ENCODE data around the gene GMPR. TPM values are rescaled to one million over a fixed set of nuclear protein-coding genes. Genes with fewer than 3 reads are reported as not detected.
A peak's percentile ranks its signal among the peaks of the same experiment; 100 is the strongest.

Gene GMPR
- polyA plus RNA-seq, 1 experiment: 8.6 TPM

DNA sequence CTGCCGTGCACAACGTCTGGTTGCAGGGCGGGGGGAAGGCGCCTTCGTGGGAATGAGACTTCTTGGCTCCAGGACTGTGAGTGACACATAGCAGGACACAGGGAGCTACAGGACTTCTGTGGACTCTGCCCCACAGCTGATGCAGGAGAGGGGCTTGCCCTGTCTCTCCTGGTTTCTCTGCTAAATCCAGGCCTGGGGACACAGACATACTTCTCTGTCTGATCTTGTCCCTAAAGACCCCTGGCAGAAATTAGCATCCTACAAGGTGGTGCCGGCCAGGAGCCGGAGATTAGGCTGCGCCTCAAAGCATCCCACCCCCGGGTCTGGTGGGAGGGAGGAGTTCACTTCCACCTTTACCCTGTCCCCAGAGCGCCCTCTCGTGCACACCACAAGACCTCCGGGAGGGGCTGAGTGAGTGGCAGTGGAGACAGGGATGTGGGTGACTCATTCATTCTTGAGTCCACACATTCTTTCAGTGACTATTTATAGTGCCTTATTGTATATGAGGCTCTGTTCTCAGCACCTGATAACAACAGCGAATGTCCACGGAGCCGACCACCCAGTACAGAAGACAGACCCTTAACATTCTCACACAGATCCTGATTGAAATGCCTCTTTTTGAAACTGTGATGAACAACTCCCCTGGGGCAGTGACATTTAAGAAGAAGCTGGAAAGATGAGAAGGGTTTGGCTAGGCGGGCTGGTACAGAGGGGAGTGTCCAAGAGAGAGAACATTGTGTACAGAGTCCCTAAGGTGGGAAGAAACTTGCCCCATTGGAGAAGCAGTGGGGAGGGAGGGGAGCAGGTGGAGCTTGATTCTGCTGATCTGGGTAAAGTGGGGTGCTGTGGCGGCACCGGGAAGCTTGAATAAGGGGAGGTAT lies 39.0 kb downstream of the GMPR start:
- no peak overlapping the region for H3K27ac ChIP-seq (ENCODE audit: low read depth, low read length)
- H3K9me3 ChIP-seq (ENCODE audit: control insufficient read depth, insufficient read depth, low read length): no peaks in the 10 kb centered on the region; the same call in 1 of the 2 replicates
- peak; percentile 55 for DNase-seq (ENCODE audit: low read depth, low spot score)
- ChIA-PET CTCF (interaction anchor here (0.8 to 5.9 kb wide), 5 partner anchors 8 to 27 kb away, joined by 3 to 47 read pairs (median 4); no protein-coding TSS in a partner anchor), POLR2A (no interaction called here)
- H3K27me3 ChIP-seq (ENCODE audit: control insufficient read depth, insufficient read depth, low read length): no peaks in the 10 kb centered on the region
- H3K4me3 ChIP-seq (ENCODE audit: low read depth, low read length): no peak overlapping the region
- TF ChIP-seq, protein P1, sequence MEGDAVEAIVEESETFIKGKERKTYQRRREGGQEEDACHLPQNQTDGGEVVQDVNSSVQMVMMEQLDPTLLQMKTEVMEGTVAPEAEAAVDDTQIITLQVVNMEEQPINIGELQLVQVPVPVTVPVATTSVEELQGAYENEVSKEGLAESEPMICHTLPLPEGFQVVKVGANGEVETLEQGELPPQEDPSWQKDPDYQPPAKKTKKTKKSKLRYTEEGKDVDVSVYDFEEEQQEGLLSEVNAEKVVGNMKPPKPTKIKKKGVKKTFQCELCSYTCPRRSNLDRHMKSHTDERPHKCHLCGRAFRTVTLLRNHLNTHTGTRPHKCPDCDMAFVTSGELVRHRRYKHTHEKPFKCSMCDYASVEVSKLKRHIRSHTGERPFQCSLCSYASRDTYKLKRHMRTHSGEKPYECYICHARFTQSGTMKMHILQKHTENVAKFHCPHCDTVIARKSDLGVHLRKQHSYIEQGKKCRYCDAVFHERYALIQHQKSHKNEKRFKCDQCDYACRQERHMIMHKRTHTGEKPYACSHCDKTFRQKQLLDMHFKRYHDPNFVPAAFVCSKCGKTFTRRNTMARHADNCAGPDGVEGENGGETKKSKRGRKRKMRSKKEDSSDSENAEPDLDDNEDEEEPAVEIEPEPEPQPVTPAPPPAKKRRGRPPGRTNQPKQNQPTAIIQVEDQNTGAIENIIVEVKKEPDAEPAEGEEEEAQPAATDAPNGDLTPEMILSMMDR (IDR thresholded peaks at IDR 0.05; ENCODE audit: low read depth, low read length): peak; percentile 66

DNA sequence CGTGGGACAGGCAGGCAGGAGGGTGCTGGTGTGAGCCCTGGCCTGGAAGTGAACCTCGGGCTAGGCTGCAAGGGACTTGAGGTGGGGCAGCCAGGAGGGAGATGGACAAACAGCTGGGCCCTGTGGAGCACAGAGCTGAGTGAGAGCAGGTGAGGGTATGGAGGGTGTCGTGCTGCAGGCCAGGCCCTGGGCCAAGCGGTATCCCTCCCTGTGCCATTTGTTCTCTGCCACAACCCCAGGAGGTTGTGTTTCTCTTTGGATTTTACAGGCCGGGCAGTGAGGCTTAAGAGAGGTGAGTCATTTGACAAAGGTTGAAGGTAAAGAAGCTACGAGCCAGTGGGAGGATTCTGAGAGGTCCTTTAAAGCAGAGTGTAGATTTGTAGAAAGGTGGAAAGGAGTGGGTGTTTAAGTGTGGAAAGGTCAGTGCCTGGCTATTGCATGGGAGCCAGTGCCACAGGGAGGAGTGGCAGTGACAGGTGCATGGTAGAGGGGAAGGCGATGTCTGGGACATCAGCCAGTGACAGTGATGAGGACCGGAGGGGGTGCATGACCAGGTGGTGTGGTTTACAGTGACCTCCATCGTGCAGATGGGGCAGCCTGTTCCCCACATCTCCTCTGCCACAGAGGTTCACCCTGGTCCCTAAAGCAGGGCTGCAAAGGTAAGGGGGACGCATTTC lies 39.8 kb downstream of the GMPR start:
- POLR2A ChIA-PET: no interaction called here
- TF ChIP-seq, protein P1 (IDR thresholded peaks at IDR 0.05; ENCODE audit: low read depth, low read length): no peak

DNA sequence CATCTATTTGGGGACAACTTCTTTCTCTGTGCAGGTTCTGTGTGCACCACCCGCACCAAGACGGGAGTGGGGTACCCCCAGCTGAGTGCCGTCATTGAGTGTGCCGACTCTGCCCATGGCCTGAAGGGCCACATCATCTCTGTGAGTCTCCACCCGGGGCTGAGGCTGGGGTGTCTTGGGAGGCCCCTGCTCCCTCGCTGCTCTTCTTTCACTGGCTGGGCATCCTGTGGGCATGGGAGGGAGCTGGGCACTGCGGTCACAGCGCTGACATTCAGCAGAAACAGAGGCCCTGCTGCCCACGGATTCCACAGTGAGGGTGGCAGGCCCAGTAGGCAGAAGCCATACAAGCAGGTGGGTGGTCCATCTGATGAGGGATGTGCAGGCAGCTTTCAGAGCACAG lies 40.4 kb downstream of the GMPR start:
- ChIA-PET CTCF (interaction anchor here (1.3 to 5.9 kb wide), 2 partner anchors 7 to 11 kb away, joined by 3 to 47 read pairs; no protein-coding TSS in a partner anchor), POLR2A (no interaction called here)
- DNase-seq (ENCODE audit: low read depth, low spot score): no peak
- Histone ChIP-seq H3K27ac (ENCODE audit: low read depth, low read length) (no peak overlapping the region), H3K27me3 (ENCODE audit: control insufficient read depth, insufficient read depth, low read length) (no peaks in the 10 kb centered on the region), H3K9me3 (ENCODE audit: control insufficient read depth, insufficient read depth, low read length) (no peaks in the 10 kb centered on the region; the same call in 1 of the 2 replicates), H3K4me3 (ENCODE audit: low read depth, low read length) (no peak overlapping the region)
- TF ChIP-seq, protein P1 (IDR thresholded peaks at IDR 0.05; ENCODE audit: low read depth, low read length): no peak

More for the DNA sequence above, 39.8 kb downstream of the GMPR start:
- H3K27ac ChIP-seq (ENCODE audit: low read depth, low read length): no peak overlapping the region
- DNase-seq (ENCODE audit: low read depth, low spot score): no peak
- CTCF ChIA-PET: interaction anchor here (0.8 to 5.9 kb wide), 3 partner anchors 8 to 28 kb away, joined by 3 to 47 read pairs (median 4); no protein-coding TSS in a partner anchor
- no peak overlapping the region for H3K4me3 ChIP-seq (ENCODE audit: low read depth, low read length)
- no peaks in the 10 kb centered on the region for H3K27me3 ChIP-seq (ENCODE audit: control insufficient read depth, insufficient read depth, low read length)
- H3K9me3 ChIP-seq (ENCODE audit: control insufficient read depth, insufficient read depth, low read length): no peaks in the 10 kb centered on the region; the same call in 1 of the 2 replicates

DNA sequence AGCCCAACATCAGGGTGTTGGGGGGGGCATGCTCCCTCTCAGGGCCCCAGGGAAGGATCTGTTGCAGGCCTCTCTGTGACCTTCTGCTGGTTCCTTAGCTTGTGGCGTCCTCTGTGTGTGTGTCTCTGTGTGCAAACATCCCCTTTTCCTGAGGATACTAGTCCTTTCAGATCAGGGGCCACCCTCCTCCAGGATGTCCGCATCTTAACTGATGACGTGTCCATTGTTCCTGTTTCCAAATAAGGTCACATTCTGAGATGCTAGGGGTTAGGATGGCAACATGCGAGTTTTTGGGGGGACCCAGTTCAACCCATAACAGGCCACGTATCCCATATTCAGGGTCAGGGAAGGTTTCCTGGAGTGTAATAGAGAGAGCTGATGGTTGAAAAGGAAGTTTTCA lies 40.9 kb downstream of the GMPR start:
- POLR2A ChIA-PET: interaction anchor here (0.7 kb wide), 1 partner anchor 670 kb away, joined by 4 read pairs; no protein-coding TSS in a partner anchor

More for the DNA sequence above, 40.9 kb downstream of the GMPR start:
- no peak for DNase-seq (ENCODE audit: low read depth, low spot score)
- TF ChIP-seq, protein P1 (IDR thresholded peaks at IDR 0.05; ENCODE audit: low read depth, low read length): no peak
- CTCF ChIA-PET: interaction anchor here (1.3 to 5.9 kb wide), 2 partner anchors 7 to 10 kb away, joined by 3 to 47 read pairs; no protein-coding TSS in a partner anchor
- no peak overlapping the region for H3K4me3 ChIP-seq (ENCODE audit: low read depth, low read length)
- H3K27ac ChIP-seq (ENCODE audit: low read depth, low read length): no peak overlapping the region
- no peaks in the 10 kb centered on the region; the same call in 1 of the 2 replicates for H3K9me3 ChIP-seq (ENCODE audit: control insufficient read depth, insufficient read depth, low read length)
- no peaks in the 10 kb centered on the region for H3K27me3 ChIP-seq (ENCODE audit: control insufficient read depth, insufficient read depth, low read length)
